Measurements from ENCODE around the gene PAIP2B.

Gene PAIP2B

GRCh38 chr2:71150082-71150816, 76.7 kb downstream of the PAIP2B start:
- DNase-seq: no peak

GRCh38 chr2:71148506-71149063, 78.3 kb downstream of the PAIP2B start:
- no peak for DNase-seq

GRCh38 chr2:71143782-71144181, 83.1 kb downstream of the PAIP2B start:
- DNase-seq: no peak

- no peak for DNase-seq
These were observed 90.7 kb downstream of the PAIP2B start for GRCh38 chr2:71136174-71136573.

GRCh38 chr2:71133603-71134002, 93.3 kb downstream of the PAIP2B start:
- DNase-seq: no peak

All from activated CD8-positive, alpha-beta memory T cell treated with anti-CD3 and anti-CD28 coated beads, Interleukin-2, amount 50 U/mL, for 4 hours (primary cell).